HepG2 (cell line): ENCODE data around the gene UNG. TPM values are rescaled to one million over a fixed set of nuclear protein-coding genes. Genes with fewer than 3 reads are reported as not detected.

Experiments
- ATAC-seq: fragments of 200-7000 bp; cut with Tn5 transposase; 3 replicates; pipeline ENCODE4 v1.9.1; 2020; ENCODE audit warnings: mild to moderate bottlenecking, moderate library complexity
- BruUV-seq: library from RNA; stranded (reverse); fragments of 400-500 nt; replicated peaks from 2 replicates; lab custom pipeline; 2021; lab: Mats Ljungman, UMichigan
- CTCF ChIA-PET: fragments of 300-600 bp; formaldehyde crosslinking; extraction: SDS; loops from one replicate; lab custom pipeline; 2021; ENCODE audit warnings: low total read pairs, inconsistent platforms, low intra/inter-chr PET ratio; lab: Yijun Ruan, JAX
- POLR2A ChIA-PET: fragments of 350-600 bp; sonication (Branson Sonifier 250); formaldehyde crosslinking; loops from one replicate; lab custom pipeline; 2020; ENCODE audit warnings: antibody characterized with exemption, inconsistent platforms; lab: Yijun Ruan, JAX
- DNase-seq: peaks from one replicate; pipeline ENCODE4 v3.0.0-alpha.2; 2015; ENCODE audit warnings: low spot score
- FAIRE-seq: peaks from 3 replicates; lab custom pipeline; 2011; peaks lifted over from hg19 to GRCh38; lab: Jason Lieb, UNC
- H2AFZ ChIP-seq: one replicate; pipeline ENCODE4 v1.6.1; 2011; ENCODE audit warnings: low read length, inconsistent platforms
- H3K27ac ChIP-seq: fragments of 300-600 bp; 3 replicates; pipeline ENCODE4 v1.8.0; 2011; ENCODE audit warnings: mixed run types, mild to moderate bottlenecking, mixed read lengths, low read length, inconsistent platforms; ENCODE audit not compliant: insufficient read depth; ENCODE audit errors: extremely low read length
- H3K27me3 ChIP-seq, 2 experiments: fragments of 200-600 bp in 1 of 2; 2 replicates in 1 of 2; 3 replicates in 1 of 2; pipeline versions ENCODE4 v1.6.0 to v1.8.0; 2011; ENCODE audit warnings: low read length in 2 of 2, mild to moderate bottlenecking in 2 of 2, moderate library complexity in 2 of 2, inconsistent platforms in 1 of 2; ENCODE audit not compliant: insufficient read depth in 2 of 2, control insufficient read depth in 1 of 2
- H3K36me3 ChIP-seq, 2 experiments: fragments of 200-600 bp in 1 of 2; replicated peaks in 1 of 2; 2 replicates in 1 of 2; 3 replicates in 1 of 2; pipeline versions ENCODE4 v1.5.1 to v1.8.0; 2011; ENCODE audit warnings: low read length in 2 of 2, inconsistent platforms in 1 of 2; ENCODE audit not compliant: insufficient read depth in 2 of 2, control insufficient read depth in 1 of 2
- H3K4me1 ChIP-seq: 2 replicates; pipeline ENCODE4 v1.5.1; 2012; ENCODE audit warnings: low read length, inconsistent platforms; ENCODE audit not compliant: insufficient read depth
- H3K4me2 ChIP-seq: 2 replicates; pipeline ENCODE4 v1.6.0; 2011; ENCODE audit warnings: low read depth, low read length, inconsistent platforms
- H3K4me3 ChIP-seq, 3 experiments: fragments of 200-600 bp in 1 of 3; sonication (generic), shearing (Covaris generic) in 1 of 3; replicated peaks in 1 of 3; 2 replicates each; pipeline ENCODE4 v1.5.1; 2011 to 2016; ENCODE audit warnings: low read length in 3 of 3, inconsistent platforms in 2 of 3, low read depth in 2 of 3, mild to moderate bottlenecking in 2 of 3, control low read depth in 1 of 3, mixed read lengths in 1 of 3; ENCODE audit not compliant: insufficient read depth in 1 of 3
- H3K79me2 ChIP-seq: one replicate; pipeline ENCODE4 v1.6.1; 2011; ENCODE audit warnings: low read length, inconsistent platforms; ENCODE audit not compliant: insufficient read depth
- H3K9ac ChIP-seq: 2 replicates; pipeline ENCODE4 v1.6.0; 2011; ENCODE audit warnings: mild to moderate bottlenecking, low read depth, low read length, inconsistent platforms; ENCODE audit not compliant: insufficient read depth
- H3K9me3 ChIP-seq: 2 replicates; pipeline ENCODE4 v1.5.1; 2012; ENCODE audit warnings: mild to moderate bottlenecking, low read length
- H4K20me1 ChIP-seq: 2 replicates; pipeline ENCODE4 v1.6.0; 2011; ENCODE audit warnings: inconsistent platforms, mild to moderate bottlenecking, low read length, moderate library complexity; ENCODE audit not compliant: insufficient read depth
- ADNP ChIP-seq: sonication (generic); formaldehyde crosslinking; IDR thresholded peaks from 2 replicates; pipeline ENCODE4 v1.4.0; 2020; ENCODE audit warnings: missing genetic modification reagents
- AGO1 ChIP-seq: fragments of 200-400 bp; formaldehyde crosslinking; IDR thresholded peaks from 2 replicates; pipeline ENCODE4 v1.6.1; 2017; ENCODE audit warnings: mild to moderate bottlenecking, low read depth, low read length, moderate library complexity; ENCODE audit not compliant: poor library complexity, severe bottlenecking
- ASH2L ChIP-seq: fragments of 300-600, 200-600 bp; sonication (generic); IDR thresholded peaks from 2 replicates; pipeline ENCODE4 v1.7.0; 2017; ENCODE audit warnings: low read depth, mild to moderate bottlenecking, moderate library complexity, mixed read lengths, low read length; ENCODE audit not compliant: insufficient read length
- GABPB1 ChIP-seq: IDR thresholded peaks from 2 replicates; pipeline ENCODE4 v1.6.1; 2016; ENCODE audit warnings: mild to moderate bottlenecking, missing genetic modification reagents, moderate library complexity, missing compliant biosample characterization
- NFE2 ChIP-seq: sonication (generic); formaldehyde crosslinking; IDR thresholded peaks from 2 replicates; pipeline ENCODE4 v1.4.0; 2020; ENCODE audit warnings: missing genetic modification reagents
- NR2F6 ChIP-seq, 2 experiments: IDR thresholded peaks; 2 replicates each; pipeline ENCODE4 v1.6.1; 2016; ENCODE audit warnings: antibody characterized with exemption in 1 of 2, mild to moderate bottlenecking in 1 of 2
- PPARG ChIP-seq: conservative IDR thresholded peaks from 2 replicates; pipeline ENCODE4 v1.6.1; 2016; ENCODE audit warnings: missing biosample characterization, missing genetic modification reagents
- RFXANK ChIP-seq: IDR thresholded peaks from 2 replicates; pipeline ENCODE4 v1.6.1; 2016
- SCMH1 ChIP-seq: sonication (generic); formaldehyde crosslinking; IDR thresholded peaks from 2 replicates; pipeline ENCODE4 v1.9.0; 2021; ENCODE audit warnings: missing genetic modification reagents, mild to moderate bottlenecking, borderline replicate concordance
- SP2 ChIP-seq: sonication (generic); formaldehyde crosslinking; IDR thresholded peaks from 2 replicates; pipeline ENCODE4 v1.5.1; 2020; ENCODE audit warnings: mild to moderate bottlenecking, missing genetic modification reagents
- TEAD2 ChIP-seq: sonication (generic); formaldehyde crosslinking; IDR thresholded peaks from 2 replicates; pipeline ENCODE4 v1.9.0; 2021; ENCODE audit warnings: missing genetic modification reagents
- TMF1 ChIP-seq: sonication (generic); formaldehyde crosslinking; IDR thresholded peaks from 2 replicates; pipeline ENCODE4 v1.8.1; 2022; ENCODE audit warnings: low read depth, missing genetic modification reagents
- TOPORS ChIP-seq: sonication (generic); formaldehyde crosslinking; IDR thresholded peaks from 2 replicates; pipeline ENCODE4 v1.8.0; 2023; ENCODE audit warnings: mild to moderate bottlenecking, missing genetic modification reagents
- ZFP62 ChIP-seq: sonication (generic); formaldehyde crosslinking; IDR thresholded peaks from 2 replicates; pipeline ENCODE4 v1.4.0; 2020; ENCODE audit warnings: missing genetic modification reagents
- ZNF451 ChIP-seq: sonication (generic); formaldehyde crosslinking; IDR thresholded peaks from 2 replicates; pipeline ENCODE4 v1.5.0; 2020; ENCODE audit warnings: mild to moderate bottlenecking, missing genetic modification reagents
- ZNF543 ChIP-seq: sonication (generic); formaldehyde crosslinking; IDR thresholded peaks from 2 replicates; pipeline ENCODE4 v1.4.0; 2020; ENCODE audit warnings: mild to moderate bottlenecking, missing genetic modification reagents
- ZNF569 ChIP-seq: sonication (generic); formaldehyde crosslinking; IDR thresholded peaks from 2 replicates; pipeline ENCODE4 v1.5.0; 2020; ENCODE audit warnings: mild to moderate bottlenecking, missing genetic modification reagents, moderate library complexity, borderline replicate concordance
- ZNF644 ChIP-seq: IDR thresholded peaks from 2 replicates; pipeline ENCODE4 v1.6.1; 2016; ENCODE audit warnings: low read depth
- ZSCAN31 ChIP-seq: sonication (generic); formaldehyde crosslinking; IDR thresholded peaks from 2 replicates; pipeline ENCODE4 v1.5.0; 2020; ENCODE audit warnings: low read depth, mild to moderate bottlenecking, missing genetic modification reagents
- WGBS: methylation state at CpG from one replicate; pipeline ENCODE4 v1.1.6; 2017; ENCODE audit warnings: low lambda C conversion rate; 5-methylcytosine and 5-hydroxymethylcytosine counted together
- in situ Hi-C: cut with HindIII; loops from 2 replicates; pipeline ENCODE4 v1.10.0; 2017; ENCODE audit warnings: low pct_unique_long_range_greater_than_20kb; ENCODE audit not compliant: extremely low pct_ligation_motif_present
- intact Hi-C: fragments of 100-400 bp; cut with micrococcal nuclease; formaldehyde crosslinking; loops from one replicate; pipeline ENCODE4 v1.10.0; 2022; ENCODE audit not compliant: unreplicated experiment
- polyA plus RNA-seq, 8 experiments: library from polyadenylated mRNA; depleted of rRNA in 3 of 8; stranded (reverse) in 7 of 8; unstranded in 1 of 8; fragments of >200 nt; fragmentation: Illumina TruSeq in 4 of 8; extraction: Trizol in 4 of 8; gene quantifications; 2 replicates each; pipeline versions ENCODE4 v1.2.1 to v1.2.3, GENCODE V29; 2011 to 2016; ENCODE audit warnings: low read depth in 4 of 8, missing spikeins in 1 of 8, mixed read lengths in 1 of 8; ENCODE audit not compliant: insufficient read depth in 1 of 8
- total RNA-seq, 5 experiments: library from RNA; depleted of rRNA; stranded (reverse); fragments of >200 nt; fragmentation: Illumina TruSeq; extraction: Trizol; gene quantifications; 2 replicates each; pipeline ENCODE4 v1.2.3, GENCODE V29; 2016; ENCODE audit warnings: low read depth in 1 of 5
- TF ChIP-seq, protein P1 (sequence below): sonication (generic); formaldehyde crosslinking; IDR thresholded peaks from 2 replicates; pipeline ENCODE4 v1.4.0; 2020; ENCODE audit warnings: missing genetic modification reagents, mild to moderate bottlenecking, borderline replicate concordance
- TF ChIP-seq, protein P2 (sequence below): sonication (generic); formaldehyde crosslinking; IDR thresholded peaks from 2 replicates; pipeline ENCODE4 v1.8.1; 2022; ENCODE audit warnings: low read depth, mild to moderate bottlenecking, missing genetic modification reagents
- TF ChIP-seq, protein P3 (sequence below): sonication (generic); formaldehyde crosslinking; IDR thresholded peaks from 2 replicates; pipeline ENCODE4 v1.4.0; 2020; ENCODE audit warnings: mild to moderate bottlenecking, missing genetic modification reagents

The UNG gene
- total and polyA plus RNA-seq, 2 of the 13 experiments (the other 11 are each of a cell fraction or from before 2014, with no cell fraction given): 23.3 to 114 TPM

DNA sequence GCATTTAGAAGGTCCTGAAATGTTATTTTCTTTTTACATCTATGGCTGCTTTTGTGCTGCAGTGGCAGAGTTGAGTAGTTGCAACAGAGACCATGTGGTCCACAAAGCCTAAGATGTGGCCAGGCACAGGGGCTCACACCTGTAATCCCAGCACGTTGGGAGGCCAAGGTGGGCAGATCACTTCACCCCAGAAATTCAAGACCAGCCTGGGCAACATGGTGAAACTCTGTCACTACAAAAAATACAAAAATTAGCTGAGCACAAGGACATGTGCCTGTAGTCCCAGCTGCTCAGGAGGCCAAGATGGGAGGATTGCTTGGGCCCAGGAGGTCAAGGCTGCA, 31.6 kb upstream of the UNG start:
- DNase-seq: no peak
- peak overlapping the region; percentile 73 for H3K4me2 ChIP-seq
- CTCF ChIA-PET: no interaction called here
- no peaks in the 10 kb centered on the region for H4K20me1 ChIP-seq
- in situ Hi-C loops (no loop called here), intact Hi-C loops (no loop called here)
- BruUV-seq: no TSS peak
- no peaks in the 10 kb centered on the region for H3K79me2 ChIP-seq
- H2AFZ ChIP-seq: no peak overlapping the region
- no peaks in the 10 kb centered on the region for H3K27me3 ChIP-seq
- H3K9ac ChIP-seq: peak overlapping the region; percentile 58
- H3K4me3 ChIP-seq: peak overlapping the region in 1 of 3 experiments; percentile 38; a peak in 3 of 6 replicates
- peaks cover 50% of the 10 kb centered on the region for H3K4me1 ChIP-seq
- peaks cover 3 to 4% of the 10 kb centered on the region in 2 experiments; a peak in 3 of 5 replicates for H3K36me3 ChIP-seq
- FAIRE-seq: no peak
- H3K9me3 ChIP-seq: no peaks in the 10 kb centered on the region
- ATAC-seq: no peak
- POLR2A ChIA-PET: interaction anchor here (0.7 to 2.0 kb wide), 5 partner anchors 14 to 33 kb away, joined by 3 to 5 read pairs (median 4); partner anchors contain the start of genes ALKBH2 and USP30
- WGBS: 0% methylated on average over 1 of the region's 1 CpG
- H3K27ac ChIP-seq: peak overlapping the region; percentile 80
- TF ChIP-seq TMF1 (CRISPR knock-in tag) (no peak), ZNF543 (CRISPR knock-in tag) (no peak), TOPORS (0 out of 2 replicates have a peak, but pooled peaks have one; percentile 1), ZNF644 (CRISPR knock-in tag) (0 out of 2 replicates have a peak, but pooled peaks have one; percentile 4), GABPB1 (CRISPR knock-in tag) (no peak), ASH2L (peak; percentile 2), SP2 (CRISPR knock-in tag) (no peak), TEAD2 (CRISPR knock-in tag) (no peak), SCMH1 (no peak), PPARG (no peak), RFXANK (CRISPR knock-in tag) (no peak), AGO1 (no peak), ADNP (no peak), NFE2 (CRISPR knock-in tag) (no peak), ZSCAN31 (no peak), NR2F6 (IDR thresholded peaks at IDR 0.05) (no peak; the same call in none of the 2 replicates), NR2F6 (CRISPR knock-in tag; IDR thresholded peaks at IDR 0.05) (peak; percentile 4; the same call in 1 of the 2 replicates), ZNF569 (CRISPR knock-in tag) (no peak), ZFP62 (CRISPR knock-in tag) (no peak), ZNF451 (no peak)
- TF ChIP-seq, protein P1, sequence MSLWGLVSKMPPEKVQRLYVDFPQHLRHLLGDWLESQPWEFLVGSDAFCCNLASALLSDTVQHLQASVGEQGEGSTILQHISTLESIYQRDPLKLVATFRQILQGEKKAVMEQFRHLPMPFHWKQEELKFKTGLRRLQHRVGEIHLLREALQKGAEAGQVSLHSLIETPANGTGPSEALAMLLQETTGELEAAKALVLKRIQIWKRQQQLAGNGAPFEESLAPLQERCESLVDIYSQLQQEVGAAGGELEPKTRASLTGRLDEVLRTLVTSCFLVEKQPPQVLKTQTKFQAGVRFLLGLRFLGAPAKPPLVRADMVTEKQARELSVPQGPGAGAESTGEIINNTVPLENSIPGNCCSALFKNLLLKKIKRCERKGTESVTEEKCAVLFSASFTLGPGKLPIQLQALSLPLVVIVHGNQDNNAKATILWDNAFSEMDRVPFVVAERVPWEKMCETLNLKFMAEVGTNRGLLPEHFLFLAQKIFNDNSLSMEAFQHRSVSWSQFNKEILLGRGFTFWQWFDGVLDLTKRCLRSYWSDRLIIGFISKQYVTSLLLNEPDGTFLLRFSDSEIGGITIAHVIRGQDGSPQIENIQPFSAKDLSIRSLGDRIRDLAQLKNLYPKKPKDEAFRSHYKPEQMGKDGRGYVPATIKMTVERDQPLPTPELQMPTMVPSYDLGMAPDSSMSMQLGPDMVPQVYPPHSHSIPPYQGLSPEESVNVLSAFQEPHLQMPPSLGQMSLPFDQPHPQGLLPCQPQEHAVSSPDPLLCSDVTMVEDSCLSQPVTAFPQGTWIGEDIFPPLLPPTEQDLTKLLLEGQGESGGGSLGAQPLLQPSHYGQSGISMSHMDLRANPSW (CRISPR knock-in tag): no peak
- TF ChIP-seq, protein P2, sequence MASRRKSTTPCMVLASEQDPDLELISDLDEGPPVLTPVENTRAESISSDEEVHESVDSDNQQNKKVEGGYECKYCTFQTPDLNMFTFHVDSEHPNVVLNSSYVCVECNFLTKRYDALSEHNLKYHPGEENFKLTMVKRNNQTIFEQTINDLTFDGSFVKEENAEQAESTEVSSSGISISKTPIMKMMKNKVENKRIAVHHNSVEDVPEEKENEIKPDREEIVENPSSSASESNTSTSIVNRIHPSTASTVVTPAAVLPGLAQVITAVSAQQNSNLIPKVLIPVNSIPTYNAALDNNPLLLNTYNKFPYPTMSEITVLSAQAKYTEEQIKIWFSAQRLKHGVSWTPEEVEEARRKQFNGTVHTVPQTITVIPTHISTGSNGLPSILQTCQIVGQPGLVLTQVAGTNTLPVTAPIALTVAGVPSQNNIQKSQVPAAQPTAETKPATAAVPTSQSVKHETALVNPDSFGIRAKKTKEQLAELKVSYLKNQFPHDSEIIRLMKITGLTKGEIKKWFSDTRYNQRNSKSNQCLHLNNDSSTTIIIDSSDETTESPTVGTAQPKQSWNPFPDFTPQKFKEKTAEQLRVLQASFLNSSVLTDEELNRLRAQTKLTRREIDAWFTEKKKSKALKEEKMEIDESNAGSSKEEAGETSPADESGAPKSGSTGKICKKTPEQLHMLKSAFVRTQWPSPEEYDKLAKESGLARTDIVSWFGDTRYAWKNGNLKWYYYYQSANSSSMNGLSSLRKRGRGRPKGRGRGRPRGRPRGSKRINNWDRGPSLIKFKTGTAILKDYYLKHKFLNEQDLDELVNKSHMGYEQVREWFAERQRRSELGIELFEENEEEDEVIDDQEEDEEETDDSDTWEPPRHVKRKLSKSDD (CRISPR knock-in tag): no peak
- TF ChIP-seq, protein P3, sequence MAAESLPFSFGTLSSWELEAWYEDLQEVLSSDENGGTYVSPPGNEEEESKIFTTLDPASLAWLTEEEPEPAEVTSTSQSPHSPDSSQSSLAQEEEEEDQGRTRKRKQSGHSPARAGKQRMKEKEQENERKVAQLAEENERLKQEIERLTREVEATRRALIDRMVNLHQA: no peak
